ENCODE data around the gene IGLL5.
"Not testable (repeated sequence)": the region's sequence is repeated elsewhere in the genome, so short reads cannot be mapped to it uniquely, and the experiment has no call there.

Gene IGLL5

DNA sequence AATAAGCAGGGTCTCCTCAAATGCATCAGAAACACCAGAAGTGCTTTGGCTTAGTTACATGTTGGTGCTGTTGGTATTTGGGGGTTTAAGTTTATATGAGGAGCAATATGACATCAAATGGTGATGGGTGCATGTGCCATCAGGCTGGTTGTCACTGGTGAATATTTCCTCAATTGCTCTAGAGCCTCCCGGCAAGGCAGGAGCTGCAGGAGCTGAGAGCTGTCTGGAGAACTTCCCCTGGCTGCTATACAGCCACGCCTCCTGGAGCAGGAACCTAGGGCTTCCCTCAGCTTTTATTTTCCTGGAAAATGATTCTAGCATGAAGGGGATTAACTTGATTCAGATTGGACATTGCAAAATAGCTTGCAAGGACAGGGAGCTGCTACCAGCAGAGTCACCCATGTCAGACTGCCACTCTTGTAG is 15.8 kb downstream of the IGLL5 start:
- Histone ChIP-seq H3K9ac (ENCODE audit: low read length) (peak overlapping the region; percentile 94), H3K79me2 (ENCODE audit: low read length) (peaks cover 53% of the 10 kb centered on the region), H3K27ac (ENCODE audit: low read length) (peak overlapping the region; percentile 98), H4K20me1 (ENCODE audit: insufficient read depth, low read length) (no peaks in the 10 kb centered on the region), H3K4me3 (ENCODE audit: low read length) (peak overlapping the region; percentile 27; the same call in 1 of the 2 replicates), H2AFZ (ENCODE audit: low read depth, low read length) (no peak overlapping the region), H3K9me3 (ENCODE audit: insufficient read depth, low read length) (peaks cover 4% of the 10 kb centered on the region; the same call in 1 of the 2 replicates), H3K36me3 (replicated peaks; ENCODE audit: low read depth, low read length) (peaks cover 10% of the 10 kb centered on the region), H3K4me2 (ENCODE audit: low read length) (peak overlapping the region; percentile 86), H3K4me1 (ENCODE audit: low read length) (peaks cover 63% of the 10 kb centered on the region), H3K27me3 (ENCODE audit: low read depth, low read length) (no peaks in the 10 kb centered on the region)
- TF ChIP-seq EZH2phosphoT487 (IDR thresholded peaks at IDR 0.05; ENCODE audit: low read depth) = no peak
- TF ChIP-seq, protein P1, sequence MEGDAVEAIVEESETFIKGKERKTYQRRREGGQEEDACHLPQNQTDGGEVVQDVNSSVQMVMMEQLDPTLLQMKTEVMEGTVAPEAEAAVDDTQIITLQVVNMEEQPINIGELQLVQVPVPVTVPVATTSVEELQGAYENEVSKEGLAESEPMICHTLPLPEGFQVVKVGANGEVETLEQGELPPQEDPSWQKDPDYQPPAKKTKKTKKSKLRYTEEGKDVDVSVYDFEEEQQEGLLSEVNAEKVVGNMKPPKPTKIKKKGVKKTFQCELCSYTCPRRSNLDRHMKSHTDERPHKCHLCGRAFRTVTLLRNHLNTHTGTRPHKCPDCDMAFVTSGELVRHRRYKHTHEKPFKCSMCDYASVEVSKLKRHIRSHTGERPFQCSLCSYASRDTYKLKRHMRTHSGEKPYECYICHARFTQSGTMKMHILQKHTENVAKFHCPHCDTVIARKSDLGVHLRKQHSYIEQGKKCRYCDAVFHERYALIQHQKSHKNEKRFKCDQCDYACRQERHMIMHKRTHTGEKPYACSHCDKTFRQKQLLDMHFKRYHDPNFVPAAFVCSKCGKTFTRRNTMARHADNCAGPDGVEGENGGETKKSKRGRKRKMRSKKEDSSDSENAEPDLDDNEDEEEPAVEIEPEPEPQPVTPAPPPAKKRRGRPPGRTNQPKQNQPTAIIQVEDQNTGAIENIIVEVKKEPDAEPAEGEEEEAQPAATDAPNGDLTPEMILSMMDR (IDR thresholded peaks at IDR 0.05; ENCODE audit: low read depth, low read length) = no peak

DNA sequence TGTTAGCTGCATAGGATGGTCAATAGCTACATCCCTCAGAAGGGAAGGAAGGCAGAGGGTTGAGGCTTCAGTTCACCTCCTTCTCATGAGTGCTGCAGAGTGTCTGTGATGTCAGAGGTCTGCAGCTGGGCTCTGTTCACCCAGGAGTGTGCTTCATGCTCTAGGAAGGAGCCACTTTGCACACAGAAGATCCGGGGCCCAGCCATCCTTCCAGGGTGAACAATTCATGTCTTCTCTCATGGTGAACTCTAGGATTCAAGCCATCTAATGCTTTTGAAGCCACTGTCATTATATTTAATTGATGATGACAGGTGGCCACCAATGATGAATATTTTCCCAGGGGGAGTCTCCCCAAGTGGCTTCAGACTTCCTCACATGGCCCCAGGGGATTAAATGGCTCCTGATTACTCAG is 16.2 kb downstream of the IGLL5 start:
- H3K9ac ChIP-seq (ENCODE audit: low read length) = peak overlapping the region; percentile 94

DNA sequence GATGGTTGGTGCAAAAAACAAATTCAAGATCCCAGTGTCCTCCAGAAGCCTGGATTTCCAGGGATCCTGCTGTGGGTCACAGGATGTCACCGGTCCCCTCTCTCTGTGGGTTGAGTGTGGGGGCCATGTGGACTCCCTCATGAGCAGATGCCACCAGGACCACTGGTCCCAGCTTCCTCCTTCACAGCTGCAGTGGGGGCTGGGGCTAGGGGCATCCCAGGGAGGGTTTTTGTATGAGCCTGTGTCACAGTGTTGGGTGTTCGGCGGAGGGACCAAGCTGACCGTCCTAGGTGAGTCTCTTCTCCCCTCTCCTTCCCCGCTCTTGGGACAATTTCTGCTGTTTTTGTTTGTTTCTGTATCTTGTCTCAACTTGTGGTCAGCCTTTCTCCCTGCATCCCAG is 17.1 kb downstream of the IGLL5 start:
- not testable (repeated sequence) for H2AFZ ChIP-seq (ENCODE audit: low read depth, low read length); H3K27me3 ChIP-seq (ENCODE audit: low read depth, low read length); H3K9me3 ChIP-seq (ENCODE audit: insufficient read depth, low read length); H4K20me1 ChIP-seq (ENCODE audit: insufficient read depth, low read length)
- Histone ChIP-seq H3K4me2 (ENCODE audit: low read length) (peak overlapping the region; percentile 86), H3K79me2 (ENCODE audit: low read length) (peaks cover 56% of the 10 kb centered on the region), H3K9ac (ENCODE audit: low read length) (peak overlapping the region; percentile 94), H3K27ac (ENCODE audit: low read length) (peak overlapping the region; percentile 98), H3K4me1 (ENCODE audit: low read length) (peaks cover 75% of the 10 kb centered on the region), H3K4me3 (ENCODE audit: low read length) (peak overlapping the region; percentile 79), H3K36me3 (replicated peaks; ENCODE audit: low read depth, low read length) (peaks cover 13% of the 10 kb centered on the region)

More for the DNA sequence above, 16.2 kb downstream of the IGLL5 start:
- H3K27me3 ChIP-seq (ENCODE audit: low read depth, low read length); H3K36me3 ChIP-seq (replicated peaks; ENCODE audit: low read depth, low read length); H3K9me3 ChIP-seq (ENCODE audit: insufficient read depth, low read length); H2AFZ ChIP-seq (ENCODE audit: low read depth, low read length); H4K20me1 ChIP-seq (ENCODE audit: insufficient read depth, low read length): not testable (repeated sequence)
- peak overlapping the region; percentile 27; the same call in 1 of the 2 replicates for H3K4me3 ChIP-seq (ENCODE audit: low read length)
- peaks cover 53% of the 10 kb centered on the region for H3K79me2 ChIP-seq (ENCODE audit: low read length)
- H3K27ac ChIP-seq (ENCODE audit: low read length) = peak overlapping the region; percentile 98
- H3K4me2 ChIP-seq (ENCODE audit: low read length) = peak overlapping the region; percentile 86
- H3K4me1 ChIP-seq (ENCODE audit: low read length) = peaks cover 66% of the 10 kb centered on the region

DNA sequence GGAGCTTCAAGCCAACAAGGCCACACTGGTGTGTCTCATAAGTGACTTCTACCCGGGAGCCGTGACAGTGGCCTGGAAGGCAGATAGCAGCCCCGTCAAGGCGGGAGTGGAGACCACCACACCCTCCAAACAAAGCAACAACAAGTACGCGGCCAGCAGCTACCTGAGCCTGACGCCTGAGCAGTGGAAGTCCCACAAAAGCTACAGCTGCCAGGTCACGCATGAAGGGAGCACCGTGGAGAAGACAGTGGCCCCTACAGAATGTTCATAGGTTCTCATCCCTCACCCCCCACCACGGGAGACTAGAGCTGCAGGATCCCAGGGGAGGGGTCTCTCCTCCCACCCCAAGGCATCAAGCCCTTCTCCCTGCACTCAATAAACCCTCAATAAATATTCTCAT is 18.8 kb downstream of the IGLL5 start:
- Histone ChIP-seq H3K79me2 (ENCODE audit: low read length) (peaks cover 69% of the 10 kb centered on the region), H3K9ac (ENCODE audit: low read length) (peak overlapping the region; percentile 56), H3K4me3 (ENCODE audit: low read length) (peak overlapping the region; percentile 28), H3K4me1 (ENCODE audit: low read length) (peaks cover 87% of the 10 kb centered on the region), H3K27ac (ENCODE audit: low read length) (peak overlapping the region; percentile 91), H3K4me2 (ENCODE audit: low read length) (peak overlapping the region; percentile 42), H3K36me3 (replicated peaks; ENCODE audit: low read depth, low read length) (peaks cover 15% of the 10 kb centered on the region)
- H2AFZ ChIP-seq (ENCODE audit: low read depth, low read length); H4K20me1 ChIP-seq (ENCODE audit: insufficient read depth, low read length); H3K27me3 ChIP-seq (ENCODE audit: low read depth, low read length); H3K9me3 ChIP-seq (ENCODE audit: insufficient read depth, low read length): not testable (repeated sequence)

DNA sequence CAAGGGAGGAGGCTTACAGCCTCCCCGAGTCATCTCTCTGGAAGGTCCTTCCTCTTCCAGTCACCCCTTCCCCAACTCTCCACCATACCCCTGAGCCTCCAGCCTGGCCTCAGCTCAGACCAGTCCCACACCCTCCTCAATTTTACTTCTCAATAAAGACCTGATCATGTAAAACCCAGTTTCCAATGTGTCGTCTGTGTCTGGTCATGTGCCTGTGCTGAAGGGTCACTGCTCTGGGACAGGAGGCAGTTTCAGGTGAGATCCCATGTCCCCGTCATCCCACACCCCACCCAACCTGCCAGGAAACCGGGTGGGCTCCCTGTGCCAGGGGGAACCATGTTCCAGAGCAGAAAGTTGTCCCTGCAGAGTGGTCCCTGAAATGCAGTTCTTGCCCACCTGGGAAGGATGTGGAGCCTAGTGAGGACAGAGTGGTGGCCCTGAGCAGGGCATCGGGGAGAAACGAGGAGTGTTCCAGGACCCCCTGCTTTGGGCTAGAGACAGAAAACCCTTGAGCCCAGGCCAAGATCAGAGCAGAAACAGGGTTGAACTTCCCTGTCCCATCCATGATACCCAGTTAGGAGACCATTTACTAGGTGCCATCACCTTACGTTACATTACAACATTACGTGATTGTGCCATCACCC is 19.4 kb downstream of the IGLL5 start:
- peaks cover 15% of the 10 kb centered on the region for H3K36me3 ChIP-seq (replicated peaks; ENCODE audit: low read depth, low read length)
- no peaks in the 10 kb centered on the region for H3K27me3 ChIP-seq (ENCODE audit: low read depth, low read length)
- peak overlapping the region; percentile 28 for H3K4me3 ChIP-seq (ENCODE audit: low read length)
- peaks cover 87% of the 10 kb centered on the region for H3K4me1 ChIP-seq (ENCODE audit: low read length)
- H3K79me2 ChIP-seq (ENCODE audit: low read length) = peaks cover 69% of the 10 kb centered on the region
- peak overlapping the region; percentile 91 for H3K27ac ChIP-seq (ENCODE audit: low read length)
- no peak for TF ChIP-seq EZH2phosphoT487 (IDR thresholded peaks at IDR 0.05; ENCODE audit: low read depth)
- TF ChIP-seq, protein P1 (IDR thresholded peaks at IDR 0.05; ENCODE audit: low read depth, low read length) = no peak
- no peaks in the 10 kb centered on the region for H4K20me1 ChIP-seq (ENCODE audit: insufficient read depth, low read length)
- H3K9ac ChIP-seq (ENCODE audit: low read length) = peak overlapping the region; percentile 56
- H3K9me3 ChIP-seq (ENCODE audit: insufficient read depth, low read length) = no peaks in the 10 kb centered on the region; the same call in 1 of the 2 replicates
- H3K4me2 ChIP-seq (ENCODE audit: low read length) = peak overlapping the region; percentile 42
- H2AFZ ChIP-seq (ENCODE audit: low read depth, low read length) = no peak overlapping the region
